Neural cell (in vitro differentiated cells): ENCODE data around the gene EIF4EBP2. TPM values are rescaled to one million over a fixed set of nuclear protein-coding genes. Genes with fewer than 3 reads are reported as not detected.
A peak's percentile ranks its signal among the peaks of the same experiment; 100 is the strongest.

Source experiments
- H2AFZ ChIP-seq: fragments of 200-600, 300-800 bp; sonication (generic), shearing (Covaris generic); 2 replicates; pipeline ENCODE4 v1.6.0; 2014; ENCODE audit warnings: low read depth, mild to moderate bottlenecking, antibody characterized with exemption, low read length, moderate library complexity
- H3F3A ChIP-seq: fragments of 200-600 bp; shearing (Covaris generic); 2 replicates; pipeline ENCODE4 v1.6.1; 2016; ENCODE audit warnings: mild to moderate bottlenecking, moderate library complexity, mixed read lengths, antibody characterized with exemption, low read length; ENCODE audit not compliant: insufficient read depth, poor library complexity, severe bottlenecking
- H3K27ac ChIP-seq: fragments of 200-600, 300-800 bp; sonication (generic), shearing (Covaris generic); 2 replicates; pipeline ENCODE4 v1.5.1; 2014; ENCODE audit warnings: mild to moderate bottlenecking, low read length, moderate library complexity
- H3K27me3 ChIP-seq: fragments of 300-800, 200-600 bp; sonication (generic), shearing (Covaris generic); 2 replicates; pipeline ENCODE4 v1.6.0; 2014; ENCODE audit warnings: mild to moderate bottlenecking, low read depth, low read length, moderate library complexity; ENCODE audit not compliant: insufficient read depth
- H3K36me3 ChIP-seq: fragments of 300-800, 200-600 bp; sonication (generic), shearing (Covaris generic); 2 replicates; pipeline ENCODE4 v1.5.1; 2014; ENCODE audit warnings: mild to moderate bottlenecking, antibody characterized with exemption, low read length, moderate library complexity; ENCODE audit not compliant: insufficient read depth
- H3K4me2 ChIP-seq: fragments of 300-800, 200-600 bp; sonication (generic), shearing (Covaris generic); 2 replicates; pipeline ENCODE4 v1.6.0; 2014; ENCODE audit warnings: mild to moderate bottlenecking, low read length
- H3K4me3 ChIP-seq: fragments of 300-800, 200-600 bp; sonication (generic), shearing (Covaris generic); 2 replicates; pipeline ENCODE4 v1.5.1; 2014; ENCODE audit warnings: mild to moderate bottlenecking, low read length, moderate library complexity
- H3K79me2 ChIP-seq: fragments of 200-600 bp; shearing (Covaris generic); replicated peaks from 2 replicates; pipeline ENCODE4 v1.6.0; 2014; ENCODE audit warnings: mild to moderate bottlenecking, low read length, moderate library complexity; ENCODE audit not compliant: insufficient read depth
- H3K9ac ChIP-seq: fragments of 300-800, 200-600 bp; sonication (generic), shearing (Covaris generic); 2 replicates; pipeline ENCODE4 v1.6.1; 2016; ENCODE audit warnings: mild to moderate bottlenecking, low read length, mixed read lengths
- H3K9me2 ChIP-seq: fragments of 200-600 bp; shearing (Covaris generic); 2 replicates; pipeline ENCODE4 v1.6.1; 2016; ENCODE audit warnings: mild to moderate bottlenecking, low read length, mixed read lengths; ENCODE audit not compliant: insufficient read depth
- H3K9me3 ChIP-seq: fragments of 200-600, 300-800 bp; sonication (generic), shearing (Covaris generic); 2 replicates; pipeline ENCODE4 v1.6.1; 2016; ENCODE audit warnings: mild to moderate bottlenecking, mixed run types, low read length, moderate library complexity, mixed read lengths
- H4K20me1 ChIP-seq: fragments of 200-600 bp; shearing (Covaris generic); 2 replicates; pipeline ENCODE4 v1.6.1; 2016; ENCODE audit warnings: mild to moderate bottlenecking, mixed run types; ENCODE audit not compliant: insufficient read depth
- CTCF ChIP-seq: fragments of 450-650 bp; IDR thresholded peaks from 2 replicates; pipeline ENCODE4 v1.5.1; 2014; ENCODE audit warnings: antibody characterized with exemption, mild to moderate bottlenecking, moderate library complexity; ENCODE audit not compliant: poor library complexity, severe bottlenecking
- EP300 ChIP-seq: fragments of 450-650 bp; conservative IDR thresholded peaks from 2 replicates; pipeline ENCODE4 v1.6.1; 2014; ENCODE audit warnings: antibody characterized with exemption, mild to moderate bottlenecking, moderate library complexity; ENCODE audit not compliant: poor library complexity, severe bottlenecking
- EZH2 ChIP-seq: fragments of 200-600, 300-800 bp; shearing (Covaris generic), sonication (generic); IDR thresholded peaks from 2 replicates; pipeline ENCODE4 v1.6.1; 2014; ENCODE audit warnings: antibody characterized with exemption, low read length, borderline replicate concordance, mild to moderate bottlenecking; ENCODE audit not compliant: insufficient read depth, poor library complexity, severe bottlenecking
- MXI1 ChIP-seq: fragments of 450-650 bp; conservative IDR thresholded peaks from 2 replicates; pipeline ENCODE4 v1.6.1; 2014; ENCODE audit warnings: antibody characterized with exemption, mild to moderate bottlenecking; ENCODE audit not compliant: poor library complexity, severe bottlenecking
- POLR2AphosphoS5 ChIP-seq: IDR thresholded peaks from 2 replicates; pipeline ENCODE4 v1.6.1; 2012
- RAD21 ChIP-seq: fragments of 450-650 bp; conservative IDR thresholded peaks from 2 replicates; pipeline ENCODE4 v1.6.1; 2014; ENCODE audit warnings: antibody characterized with exemption, mild to moderate bottlenecking, moderate library complexity
- REST ChIP-seq: IDR thresholded peaks from 2 replicates; pipeline ENCODE4 v1.6.1; 2012; ENCODE audit warnings: borderline replicate concordance
- SMC3 ChIP-seq: fragments of 450-650 bp; conservative IDR thresholded peaks from 2 replicates; pipeline ENCODE4 v1.6.1; 2014; ENCODE audit warnings: antibody characterized with exemption, mild to moderate bottlenecking, moderate library complexity; ENCODE audit not compliant: poor library complexity
- TAF1 ChIP-seq: IDR thresholded peaks from 2 replicates; pipeline ENCODE4 v1.6.1; 2012; ENCODE audit warnings: low read depth
- polyA plus RNA-seq: library from polyadenylated mRNA; depleted of rRNA; stranded (reverse); fragments of >200 nt; gene quantifications from 2 replicates; pipeline ENCODE4 v1.2.3, GENCODE V29; 2014

Gene EIF4EBP2
- polyA plus RNA-seq, 1 donor from 2014 or later: 51.7 TPM

GRCh38 chr10:70458329-70459060 is 54.5 kb downstream of the EIF4EBP2 start:
- H3K9me3 ChIP-seq: no peaks in the 10 kb centered on the region
- TF ChIP-seq EZH2 (peak; percentile 51), MXI1 (no peak)
- no peaks in the 10 kb centered on the region for H4K20me1 ChIP-seq
- H3K9ac ChIP-seq: no peak overlapping the region
- H3K9me2 ChIP-seq: no peaks in the 10 kb centered on the region
- H3K27ac ChIP-seq: no peak overlapping the region
- no peak overlapping the region for H2AFZ ChIP-seq
- H3K4me3 ChIP-seq: peak overlapping the region; percentile 53
- H3F3A ChIP-seq: no peaks in the 10 kb centered on the region
- no peak overlapping the region for H3K4me2 ChIP-seq
- H3K36me3 ChIP-seq: no peaks in the 10 kb centered on the region
- no peaks in the 10 kb centered on the region for H3K79me2 ChIP-seq
- H3K27me3 ChIP-seq: peaks cover 50% of the 10 kb centered on the region

GRCh38 chr10:70459061-70459773 is 55.3 kb downstream of the EIF4EBP2 start:
- H3K9me3 ChIP-seq: no peaks in the 10 kb centered on the region
- no peak overlapping the region for H3K27ac ChIP-seq
- H3K79me2 ChIP-seq: no peaks in the 10 kb centered on the region
- H3K9ac ChIP-seq: no peak overlapping the region
- no peaks in the 10 kb centered on the region for H3F3A ChIP-seq
- no peaks in the 10 kb centered on the region for H4K20me1 ChIP-seq
- H3K4me2 ChIP-seq: no peak overlapping the region
- TF ChIP-seq EZH2 (no peak), CTCF (no peak), EP300 (no peak), REST (no peak), RAD21 (no peak), SMC3 (no peak), MXI1 (no peak), TAF1 (no peak), POLR2AphosphoS5 (no peak)
- H3K9me2 ChIP-seq: no peaks in the 10 kb centered on the region
- H3K27me3 ChIP-seq: peaks cover 50% of the 10 kb centered on the region
- H2AFZ ChIP-seq: no peak overlapping the region
- H3K36me3 ChIP-seq: no peaks in the 10 kb centered on the region
- no peak overlapping the region for H3K4me3 ChIP-seq
